HG03175 (cell line): ENCODE measurements around the gene IFT172.
A peak's percentile ranks its signal among the peaks of the same experiment; 100 is the strongest.

Source experiments
- ATAC-seq: cut with Tn5 transposase; IDR thresholded peaks from one replicate; pipeline ENCODE4 v1.9.1; 2021; ENCODE audit warnings: mild to moderate bottlenecking, moderate library complexity; ENCODE audit not compliant: unreplicated experiment

The IFT172 gene

GRCh38 chr2:27494284-27494943 is 4.9 kb upstream of the IFT172 start:
- ATAC-seq, result no peak

GRCh38 chr2:27493948-27494283 is 4.4 kb upstream of the IFT172 start:
- ATAC-seq, result no peak

- no peak for ATAC-seq
These were observed 3.0 kb upstream of the IFT172 start for GRCh38 chr2:27492557-27492956.

GRCh38 chr2:27489118-27489497 is 435 bp downstream of the IFT172 start:
- ATAC-seq, result no peak

- ATAC-seq, result no peak
These were observed 4.0 kb downstream of the IFT172 start for GRCh38 chr2:27485496-27485895.

GRCh38 chr2:27471961-27472360 is 17.6 kb downstream of the IFT172 start:
- ATAC-seq, result no peak

- no peak for ATAC-seq
These were observed 25.1 kb downstream of the IFT172 start for GRCh38 chr2:27464443-27464842.

GRCh38 chr2:27461118-27461517 is 28.4 kb downstream of the IFT172 start:
- ATAC-seq, result no peak

- ATAC-seq, result no peak
These were observed 35.6 kb downstream of the IFT172 start for GRCh38 chr2:27453968-27454367.

- no peak for ATAC-seq
These were observed 38.4 kb downstream of the IFT172 start for GRCh38 chr2:27451095-27451494.

- ATAC-seq, result no peak
These were observed 41.2 kb downstream of the IFT172 start for GRCh38 chr2:27448381-27448780.

GRCh38 chr2:27446057-27446456 is 43.5 kb downstream of the IFT172 start:
- no peak for ATAC-seq

- ATAC-seq, result no peak
These were observed 43.9 kb downstream of the IFT172 start for GRCh38 chr2:27445615-27446014.

- no peak for ATAC-seq
These were observed 44.4 kb downstream of the IFT172 start for GRCh38 chr2:27445155-27445554.

GRCh38 chr2:27442920-27443282 is 46.6 kb downstream of the IFT172 start:
- ATAC-seq, result no peak

- ATAC-seq, result no peak
These were observed 47.3 kb downstream of the IFT172 start, which contains the start of gene KRTCAP3 for GRCh38 chr2:27441958-27442919. Gene KRTCAP3 (plus strand): TSS chr2:27442381. CDS start chr2:27442413, 32 bp downstream.

GRCh38 chr2:27441226-27441926 is 48.2 kb downstream of the IFT172 start:
- ATAC-seq, result no peak

GRCh38 chr2:27435628-27436027 is 53.9 kb downstream of the IFT172 start:
- no peak for ATAC-seq

- ATAC-seq, result no peak
These were observed 58.1 kb downstream of the IFT172 start for GRCh38 chr2:27431395-27431794.

- ATAC-seq, result peak; percentile 66
These were observed 60.5 kb downstream of the IFT172 start for GRCh38 chr2:27428978-27429541.
